Fibroblast of lung (primary cell): Measurements from ENCODE around the gene CAMTA1.

Experiments used
- EZH2 ChIP-seq: IDR thresholded peaks from 2 replicates; pipeline ENCODE4 v1.5.1; 2012; ENCODE audit warnings: low read length, control low read depth, mild to moderate bottlenecking; ENCODE audit errors: missing control alignments
- TF ChIP-seq, protein P1 (sequence below), 2 donors: IDR thresholded peaks in 1 of 2; conservative IDR thresholded peaks in 1 of 2; 1 replicate in 1 of 2; 2 replicates in 1 of 2; pipeline ENCODE4 v1.5.1; 2011 to 2012; ENCODE audit warnings: low read length in 2 of 2, control low read depth in 1 of 2, inconsistent platforms in 1 of 2, low read depth in 1 of 2, mild to moderate bottlenecking in 1 of 2

DNA sequence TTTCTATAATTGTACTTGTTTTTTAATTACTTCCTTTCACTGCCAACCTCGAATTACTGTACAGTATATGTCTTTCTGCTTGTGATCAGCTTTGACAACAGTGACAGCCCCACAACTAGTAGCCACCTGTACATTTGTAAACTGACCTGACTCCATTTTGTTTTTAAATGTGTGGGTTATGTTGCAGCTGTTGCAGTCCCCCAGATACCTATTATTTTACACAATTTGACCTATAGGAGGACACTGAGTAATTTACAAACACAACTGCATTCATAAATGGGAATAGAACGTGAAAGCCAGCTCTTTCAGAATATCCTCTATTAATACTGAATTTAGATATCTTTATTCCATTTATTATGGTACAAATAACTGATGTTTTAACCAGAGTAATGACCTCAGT, 983.3 kb downstream of the CAMTA1 start:
- TF ChIP-seq, protein P1, sequence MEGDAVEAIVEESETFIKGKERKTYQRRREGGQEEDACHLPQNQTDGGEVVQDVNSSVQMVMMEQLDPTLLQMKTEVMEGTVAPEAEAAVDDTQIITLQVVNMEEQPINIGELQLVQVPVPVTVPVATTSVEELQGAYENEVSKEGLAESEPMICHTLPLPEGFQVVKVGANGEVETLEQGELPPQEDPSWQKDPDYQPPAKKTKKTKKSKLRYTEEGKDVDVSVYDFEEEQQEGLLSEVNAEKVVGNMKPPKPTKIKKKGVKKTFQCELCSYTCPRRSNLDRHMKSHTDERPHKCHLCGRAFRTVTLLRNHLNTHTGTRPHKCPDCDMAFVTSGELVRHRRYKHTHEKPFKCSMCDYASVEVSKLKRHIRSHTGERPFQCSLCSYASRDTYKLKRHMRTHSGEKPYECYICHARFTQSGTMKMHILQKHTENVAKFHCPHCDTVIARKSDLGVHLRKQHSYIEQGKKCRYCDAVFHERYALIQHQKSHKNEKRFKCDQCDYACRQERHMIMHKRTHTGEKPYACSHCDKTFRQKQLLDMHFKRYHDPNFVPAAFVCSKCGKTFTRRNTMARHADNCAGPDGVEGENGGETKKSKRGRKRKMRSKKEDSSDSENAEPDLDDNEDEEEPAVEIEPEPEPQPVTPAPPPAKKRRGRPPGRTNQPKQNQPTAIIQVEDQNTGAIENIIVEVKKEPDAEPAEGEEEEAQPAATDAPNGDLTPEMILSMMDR (conservative IDR thresholded peaks at IDR 0.05 in 1 of 2, IDR thresholded peaks at IDR 0.05 in 1 of 2; ENCODE audit: low read depth in 1 of 2, low read length in 2 of 2): no peak
- no peak for TF ChIP-seq EZH2
